Esophagus muscularis mucosa (tissue), 3 donors: Measurements from ENCODE around the gene CHSY3.

Experiments
- POLR2AphosphoS5 ChIP-seq, 2 donors: sonication (generic); formaldehyde crosslinking; IDR thresholded peaks; one replicate each; pipeline ENCODE4 v1.6.1; 2017; ENCODE audit warnings: antibody characterized with exemption in 2 of 2
- TF ChIP-seq, protein P1 (sequence below), 3 experiments: fragments of 200-600 bp in 2 of 3; fragments of 450-650 bp in 1 of 3; sonication (generic) in 2 of 3; IDR thresholded peaks; one replicate each; pipeline ENCODE4 v1.5.1; 2017 to 2019; ENCODE audit warnings: antibody characterized with exemption in 3 of 3, mild to moderate bottlenecking in 2 of 3, moderate library complexity in 1 of 3

DNA sequence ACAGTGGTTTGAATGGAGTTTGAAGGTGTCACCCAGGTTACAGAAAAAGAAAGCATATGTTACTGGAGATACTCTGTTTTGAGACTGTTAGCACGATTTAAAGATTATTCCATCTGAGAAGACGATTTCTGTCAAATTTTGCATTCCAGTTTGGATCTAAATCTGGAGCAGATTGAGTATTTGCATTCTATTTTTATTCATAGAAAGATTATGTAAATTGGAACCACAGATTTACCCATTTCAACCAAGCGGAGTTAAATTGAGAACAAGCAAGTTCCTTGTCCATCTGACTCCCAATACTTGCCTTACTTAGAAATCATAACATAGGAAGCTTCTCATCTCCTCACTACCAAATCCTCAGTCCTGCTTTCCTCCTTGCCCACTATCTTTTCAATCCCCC, 255.7 kb downstream of the CHSY3 start:
- TF ChIP-seq, protein P1, sequence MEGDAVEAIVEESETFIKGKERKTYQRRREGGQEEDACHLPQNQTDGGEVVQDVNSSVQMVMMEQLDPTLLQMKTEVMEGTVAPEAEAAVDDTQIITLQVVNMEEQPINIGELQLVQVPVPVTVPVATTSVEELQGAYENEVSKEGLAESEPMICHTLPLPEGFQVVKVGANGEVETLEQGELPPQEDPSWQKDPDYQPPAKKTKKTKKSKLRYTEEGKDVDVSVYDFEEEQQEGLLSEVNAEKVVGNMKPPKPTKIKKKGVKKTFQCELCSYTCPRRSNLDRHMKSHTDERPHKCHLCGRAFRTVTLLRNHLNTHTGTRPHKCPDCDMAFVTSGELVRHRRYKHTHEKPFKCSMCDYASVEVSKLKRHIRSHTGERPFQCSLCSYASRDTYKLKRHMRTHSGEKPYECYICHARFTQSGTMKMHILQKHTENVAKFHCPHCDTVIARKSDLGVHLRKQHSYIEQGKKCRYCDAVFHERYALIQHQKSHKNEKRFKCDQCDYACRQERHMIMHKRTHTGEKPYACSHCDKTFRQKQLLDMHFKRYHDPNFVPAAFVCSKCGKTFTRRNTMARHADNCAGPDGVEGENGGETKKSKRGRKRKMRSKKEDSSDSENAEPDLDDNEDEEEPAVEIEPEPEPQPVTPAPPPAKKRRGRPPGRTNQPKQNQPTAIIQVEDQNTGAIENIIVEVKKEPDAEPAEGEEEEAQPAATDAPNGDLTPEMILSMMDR (IDR thresholded peaks at IDR 0.05) = no peak
- no peak for TF ChIP-seq POLR2AphosphoS5 (IDR thresholded peaks at IDR 0.05)
